Stimulated activated CD8-positive, alpha-beta memory T cell treated with anti-CD3 and anti-CD28 coated beads, Interleukin-12 subunit alpha, Interleukin-12 subunit beta, amount 100 ng/mL, for 24 hours (primary cell): Measurements from ENCODE around the gene PCED1B.
"Not testable (repeated sequence)": the region's sequence is repeated elsewhere in the genome, so short reads cannot be mapped to it uniquely, and the experiment has no call there.

Experiments used
- DNase-seq: peaks from one replicate; pipeline ENCODE4 v3.0.0-alpha.2; 2020; ENCODE audit errors: extremely low read depth

Gene PCED1B

DNA sequence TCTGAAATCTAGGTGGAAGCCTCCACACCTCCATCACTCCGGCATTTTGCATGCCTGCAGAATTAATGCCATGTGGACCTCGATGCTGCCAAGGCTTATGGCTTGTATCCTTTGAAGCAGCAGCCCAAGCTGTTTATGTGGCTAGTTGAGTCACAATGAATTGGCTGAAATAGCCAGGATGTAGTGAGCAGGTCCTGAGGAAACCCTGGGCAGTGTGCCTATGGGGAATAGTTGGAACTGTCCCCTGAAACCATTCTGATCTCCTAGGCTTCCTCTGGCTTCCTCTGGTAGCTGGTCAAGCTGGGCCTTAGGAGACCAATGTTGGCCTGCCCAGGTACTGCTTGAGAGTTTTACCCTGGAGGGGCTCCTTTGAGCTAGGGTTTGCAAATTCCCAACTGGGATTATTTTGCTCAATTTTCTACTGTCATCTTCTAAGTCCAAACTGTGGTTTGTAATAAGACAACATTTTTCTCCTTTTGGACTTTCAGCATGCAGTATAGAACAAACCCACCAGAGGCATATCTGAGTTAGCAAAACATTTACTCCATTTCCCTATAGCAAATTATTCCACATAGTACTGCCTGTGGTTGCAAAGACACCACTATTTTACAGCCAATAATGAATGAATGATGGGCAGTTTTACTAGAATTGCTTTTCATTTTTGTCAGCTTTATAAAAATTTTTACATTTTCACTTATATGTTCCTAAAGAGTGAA, 85.5 kb downstream of the PCED1B start:
- DNase-seq, result no peak

DNA sequence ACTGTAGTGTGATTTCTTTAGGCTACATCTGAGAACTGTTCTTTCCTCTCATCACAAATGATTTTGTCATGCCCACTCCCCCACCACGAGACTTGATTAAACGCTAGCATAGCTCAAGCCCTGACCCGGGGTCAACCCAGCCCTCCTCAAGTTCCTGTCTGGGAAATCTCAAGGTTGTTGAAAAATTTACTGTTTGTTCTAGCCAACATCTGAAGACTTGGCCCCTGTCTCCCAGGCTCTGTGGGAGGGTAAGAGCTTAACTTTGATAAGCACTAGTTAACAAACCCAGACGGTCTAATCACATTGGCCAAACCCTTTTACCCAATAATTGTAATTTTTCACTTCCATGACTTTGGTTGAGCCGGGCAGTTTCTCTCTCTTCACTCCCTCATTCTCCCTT, 86.5 kb downstream of the PCED1B start:
- DNase-seq, result no peak

GRCh38 chr12:47166365-47166764, 86.9 kb downstream of the PCED1B start:
- no peak for DNase-seq

DNA sequence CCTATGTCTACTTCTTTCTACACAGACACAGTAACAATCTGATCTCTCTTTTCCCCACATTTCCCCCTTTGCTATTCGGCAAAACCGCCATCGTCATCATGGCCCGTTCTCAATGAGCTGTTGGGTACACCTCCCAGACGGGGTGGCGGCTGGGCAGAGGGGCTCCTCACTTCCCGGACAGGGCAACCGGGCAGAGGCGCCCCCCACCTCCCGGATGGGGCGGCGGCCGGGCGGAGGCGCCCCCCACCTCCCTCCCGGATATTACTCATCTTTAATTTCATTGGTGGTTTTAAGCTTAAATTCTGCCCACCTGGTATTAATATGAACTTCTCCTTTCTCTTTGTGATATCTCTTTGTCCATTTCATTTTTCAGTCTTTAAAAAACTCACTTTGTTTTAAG, 90.9 kb downstream of the PCED1B start:
- DNase-seq, result not testable (repeated sequence)

GRCh38 chr12:47178014-47178413, 98.6 kb downstream of the PCED1B start:
- DNase-seq, result no peak

DNA sequence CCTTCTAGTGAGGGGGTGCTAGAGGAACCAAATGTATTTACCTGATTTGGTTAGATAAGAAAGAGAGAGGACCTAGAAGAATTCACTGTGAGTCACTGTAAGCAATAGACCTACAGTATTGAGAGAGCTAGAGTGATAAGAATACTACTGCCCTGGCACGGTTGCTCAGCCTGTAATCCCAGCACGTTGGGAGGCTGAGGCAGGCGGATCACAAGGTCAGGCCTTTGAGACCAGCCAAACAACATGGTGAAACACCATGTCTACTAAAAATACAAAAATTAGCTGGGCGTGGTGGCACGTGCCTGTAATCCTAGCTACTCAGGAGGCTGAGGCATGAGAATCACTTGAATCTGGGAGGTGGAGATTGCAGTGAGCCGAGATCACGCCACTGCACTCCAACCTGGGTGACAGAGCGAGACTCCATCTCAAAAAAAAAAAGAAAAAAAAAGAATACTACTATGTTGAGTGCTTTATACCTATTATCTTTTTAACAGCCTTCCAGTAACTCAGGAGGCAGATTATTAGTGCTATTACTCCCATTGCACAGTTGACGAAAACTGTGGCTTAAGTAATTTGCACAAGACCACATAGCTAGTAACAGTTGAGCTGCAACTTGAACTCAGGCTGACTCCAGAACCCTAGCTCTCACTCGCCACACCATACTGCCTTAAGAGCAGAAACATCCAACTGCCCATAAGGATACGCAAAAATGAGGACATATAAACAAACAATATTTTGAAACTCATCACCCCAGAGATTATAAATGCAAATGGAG, 102.9 kb downstream of the PCED1B start:
- DNase-seq, result not testable (repeated sequence)

GRCh38 chr12:47184229-47184628, 104.8 kb downstream of the PCED1B start:
- DNase-seq, result no peak

DNA sequence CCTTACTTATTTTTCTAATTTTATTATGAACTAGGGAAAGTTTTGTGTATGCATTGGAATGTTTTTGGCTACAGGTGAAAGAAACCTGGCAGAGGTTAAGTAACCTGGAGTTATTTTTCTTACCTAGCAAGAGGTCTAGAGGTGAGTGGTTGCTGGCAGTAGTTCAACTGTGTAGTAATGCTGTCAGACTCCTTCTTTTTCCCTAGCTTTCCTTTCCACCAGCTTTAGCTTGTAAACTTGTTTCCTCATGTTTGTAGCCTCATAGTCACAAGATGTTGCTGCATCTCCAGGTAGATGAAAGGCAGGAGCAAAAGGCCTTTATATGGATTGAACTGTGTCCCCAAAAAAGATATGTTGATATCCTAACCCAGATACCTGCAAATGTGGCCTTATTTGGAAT, 105.4 kb downstream of the PCED1B start:
- no peak for DNase-seq

DNA sequence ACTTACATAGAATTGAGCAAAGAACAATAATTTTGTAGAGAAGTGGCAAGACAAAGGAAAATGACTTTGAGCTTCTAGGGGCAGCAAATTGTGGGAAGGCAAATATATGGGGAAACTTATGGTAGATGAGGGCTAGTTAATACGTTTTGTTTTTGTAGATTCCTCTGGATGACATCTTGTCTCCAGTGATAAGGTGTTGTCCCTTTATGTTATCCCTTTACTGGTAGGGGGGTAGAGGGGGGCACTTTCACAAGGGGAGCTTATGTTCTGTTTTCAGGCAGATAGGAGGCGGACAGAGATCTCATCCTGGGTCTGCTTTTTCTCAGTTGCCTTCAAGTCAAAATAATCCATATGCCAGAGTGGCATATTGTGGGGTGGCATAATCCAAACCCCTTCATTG, 106.8 kb downstream of the PCED1B start:
- no peak for DNase-seq

DNA sequence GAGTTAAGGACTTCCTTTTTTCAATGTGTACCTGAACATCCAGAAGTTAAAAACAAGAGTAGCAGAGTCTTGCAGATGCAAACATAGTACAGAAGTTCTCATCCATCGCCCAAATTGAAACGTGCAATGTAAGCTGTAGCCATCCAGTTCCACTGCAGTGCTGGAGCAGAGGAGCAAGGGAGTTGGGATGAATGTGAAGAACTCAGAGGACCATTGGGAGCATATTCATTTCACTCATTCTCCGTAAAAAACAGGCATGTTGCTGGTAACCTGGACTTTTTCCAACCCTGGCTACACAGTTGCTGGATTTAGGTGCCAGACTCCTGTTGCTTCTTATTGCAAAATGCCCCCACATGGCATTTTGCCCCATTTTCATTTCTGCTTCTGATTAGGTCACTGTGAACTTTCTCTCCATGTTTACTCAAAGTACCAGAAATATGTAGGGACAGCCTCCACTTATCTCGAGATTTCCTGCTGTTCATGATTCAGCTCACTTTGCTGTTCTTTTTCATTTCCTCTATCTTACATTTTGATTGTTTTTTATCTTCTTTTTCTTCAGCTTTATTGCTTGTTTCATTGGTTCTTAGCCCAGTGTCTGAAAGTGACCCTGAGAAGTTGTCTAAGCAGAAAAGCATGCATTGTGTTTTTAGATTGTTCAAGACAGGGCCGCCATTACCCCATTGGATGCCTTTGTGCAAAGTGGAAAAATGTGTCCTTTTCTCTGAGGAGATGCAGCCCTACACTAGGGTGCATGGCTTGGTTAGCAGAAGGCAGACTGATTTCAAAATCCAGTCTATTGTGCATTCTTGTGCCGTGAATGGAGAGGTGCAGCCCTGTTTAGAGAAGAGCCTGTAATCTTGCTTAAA, 109.4 kb downstream of the PCED1B start:
- DNase-seq, result no peak

DNA sequence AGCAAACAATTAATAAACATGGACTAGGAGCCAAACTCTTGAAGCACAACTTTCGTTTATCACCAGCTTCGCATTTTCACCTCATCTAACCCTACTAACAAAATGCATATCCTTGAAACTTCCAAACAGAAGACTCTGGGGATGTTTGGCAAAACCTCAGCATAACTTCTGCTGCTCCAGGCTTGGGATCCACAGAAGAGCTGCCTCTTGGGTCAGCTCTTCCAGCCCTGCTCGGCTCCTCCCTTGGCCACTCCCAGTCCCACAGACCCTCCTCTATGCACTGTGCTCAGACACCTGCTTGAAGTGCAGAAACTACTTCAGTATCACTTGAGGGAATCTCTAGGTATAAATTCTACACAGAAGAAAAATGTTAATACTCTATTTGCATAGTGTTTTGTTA, 110.3 kb downstream of the PCED1B start:
- no peak for DNase-seq

GRCh38 chr12:47190271-47190750, 110.9 kb downstream of the PCED1B start:
- no peak for DNase-seq

DNA sequence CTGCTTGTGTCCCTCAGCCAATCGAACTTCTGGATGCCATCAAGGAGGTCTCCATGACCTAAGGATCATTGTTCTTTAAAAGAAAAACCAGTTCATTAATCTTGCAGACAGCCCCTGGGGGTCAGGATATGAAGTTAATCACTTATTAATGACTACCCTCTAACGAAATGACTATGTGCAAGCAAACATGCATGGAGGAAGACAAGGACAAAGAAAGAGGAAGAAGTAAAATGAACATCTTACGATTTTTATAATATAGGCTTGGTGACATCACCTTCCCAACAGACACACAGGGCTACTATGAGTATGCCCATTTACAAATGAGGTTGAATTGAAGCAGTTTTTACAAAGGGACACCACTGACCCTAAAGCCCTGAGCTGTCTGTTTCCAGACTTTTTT, 111.5 kb downstream of the PCED1B start:
- no peak for DNase-seq

- DNase-seq, result no peak
Measured at GRCh38 chr12:47192051-47192450, 112.6 kb downstream of the PCED1B start.

GRCh38 chr12:47193066-47193465, 113.6 kb downstream of the PCED1B start:
- no peak for DNase-seq

GRCh38 chr12:47194501-47194900, 115.1 kb downstream of the PCED1B start:
- no peak for DNase-seq

DNA sequence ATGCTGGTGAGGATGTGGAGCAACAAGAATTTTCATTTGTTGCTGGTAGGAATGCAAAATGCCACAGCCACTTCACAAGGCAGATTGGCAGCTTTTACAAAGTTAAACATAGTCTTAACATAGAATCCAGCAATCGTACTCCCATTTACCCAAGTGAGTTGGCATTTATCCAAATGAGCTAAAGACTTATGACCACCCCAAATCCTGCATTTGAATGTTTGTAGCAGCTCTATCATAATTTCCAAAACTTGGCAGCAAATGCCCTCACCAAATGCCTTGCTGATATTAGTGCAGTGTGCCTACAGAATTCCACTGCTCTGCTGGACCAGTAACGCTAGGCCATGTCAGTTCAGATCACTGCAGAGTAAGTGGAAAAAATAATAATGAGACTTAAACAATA, 121.0 kb downstream of the PCED1B start:
- no peak for DNase-seq

- DNase-seq, result not testable (repeated sequence)
Measured at GRCh38 chr12:47201190-47201589, 121.8 kb downstream of the PCED1B start.

GRCh38 chr12:47202176-47202575, 122.8 kb downstream of the PCED1B start:
- DNase-seq, result no peak

- no peak for DNase-seq
Measured at GRCh38 chr12:47205532-47206449, 126.4 kb downstream of the PCED1B start.
